Cardiac muscle cell (in vitro differentiated cells and primary cell): ENCODE measurements around the gene FOXP4. TPM values are rescaled to one million over a fixed set of nuclear protein-coding genes. Genes with fewer than 3 reads are reported as not detected.

Experiments
- DNase-seq, 2 donors: peaks; one replicate each; pipeline versions ENCODE4 v3.0.0 to v3.0.0-alpha.2; 2010 to 2017; ENCODE audit warnings: low read depth in 1 of 2, low spot score in 1 of 2
- H3K27ac ChIP-seq: fragments of 200-600 bp; sonication (generic); 2 replicates; pipeline ENCODE4 v1.5.1; 2016
- H3K27me3 ChIP-seq: fragments of 200-600 bp; sonication (generic); 2 replicates; pipeline ENCODE4 v1.6.0; 2016; ENCODE audit warnings: control low read depth
- H3K36me3 ChIP-seq: fragments of 200-600 bp; sonication (generic); 2 replicates; pipeline ENCODE4 v1.5.1; 2016; ENCODE audit warnings: control low read depth
- H3K4me1 ChIP-seq: fragments of 200-600 bp; sonication (generic); 2 replicates; pipeline ENCODE4 v1.8.1; 2017; ENCODE audit warnings: low read depth, mild to moderate bottlenecking, mixed run types
- H3K4me3 ChIP-seq: fragments of 200-600 bp; sonication (generic); 2 replicates; pipeline ENCODE4 v1.5.1; 2016; ENCODE audit warnings: mild to moderate bottlenecking
- H3K9me3 ChIP-seq: fragments of 200-600 bp; sonication (generic); 2 replicates; pipeline ENCODE4 v1.5.1; 2017; ENCODE audit warnings: low read depth, mild to moderate bottlenecking, control low read depth
- CTCF ChIP-seq: IDR thresholded peaks from 2 replicates; pipeline ENCODE4 v1.5.1; 2012; ENCODE audit warnings: low read depth, mild to moderate bottlenecking, low read length
- polyA plus RNA-seq: library from polyadenylated mRNA; unstranded; fragments of >200 nt; fragmentation: Nextera tagmentation; extraction: Ambion mirVana; gene quantifications from 2 replicates; pipeline ENCODE4 v1.2.1, GENCODE V29; 2016
- total RNA-seq: library from RNA; depleted of rRNA; stranded (reverse); fragments of >200 nt; gene quantifications from 2 replicates; pipeline ENCODE4 v1.2.3, GENCODE V29; 2016

FOXP4 gene
- total RNA-seq (24.5 and 29.0 TPM in 2 replicates), polyA plus RNA-seq (42.5 and 51.1 TPM in 2 replicates)

GRCh38 chr6:41545703-41546474 is at the start of gene FOXP4:
Gene FOXP4, plus strand, starts transcription at chr6:41546381. Its CDS starts 19,380 bp downstream, at chr6:41565761.
- H3K36me3 ChIP-seq = no peaks in the 10 kb centered on the region
- peak within 1 kb of the TSS; percentile 71 for H3K27ac ChIP-seq
- no peaks in the 10 kb centered on the region for H3K9me3 ChIP-seq
- peak within 1 kb of the TSS; percentile 97 for H3K4me3 ChIP-seq
- H3K4me1 ChIP-seq = peaks cover 25% of the 10 kb centered on the region
- DNase-seq = peak; percentile 96 to 97
- H3K27me3 ChIP-seq = peaks cover 20% of the 10 kb centered on the region
- TF ChIP-seq CTCF = no peak

- TF ChIP-seq CTCF = no peak
- Histone ChIP-seq H3K36me3 (no peaks in the 10 kb centered on the region), H3K27me3 (no peaks in the 10 kb centered on the region), H3K9me3 (no peaks in the 10 kb centered on the region), H3K27ac (no peak overlapping the region), H3K4me1 (peaks cover 8% of the 10 kb centered on the region), H3K4me3 (no peak overlapping the region)
- no peak for DNase-seq
Measured at GRCh38 chr6:41497573-41497972, 48.6 kb upstream of the FOXP4 start.

GRCh38 chr6:41497994-41498393 is 48.2 kb upstream of the FOXP4 start:
- Histone ChIP-seq H3K36me3 (no peaks in the 10 kb centered on the region), H3K4me1 (peaks cover 8% of the 10 kb centered on the region), H3K27ac (no peak overlapping the region), H3K27me3 (no peaks in the 10 kb centered on the region), H3K9me3 (no peaks in the 10 kb centered on the region), H3K4me3 (no peak overlapping the region)
- TF ChIP-seq CTCF = no peak
- peak in 1 of 2 donors; percentile 41 for DNase-seq

GRCh38 chr6:41498968-41499599 is 47.1 kb upstream of the FOXP4 start:
- Histone ChIP-seq H3K4me3 (no peak overlapping the region), H3K36me3 (no peaks in the 10 kb centered on the region), H3K9me3 (no peaks in the 10 kb centered on the region), H3K27me3 (peaks cover 4% of the 10 kb centered on the region), H3K4me1 (peaks cover 8% of the 10 kb centered on the region), H3K27ac (no peak overlapping the region)
- no peak for TF ChIP-seq CTCF
- DNase-seq = no peak

GRCh38 chr6:41500561-41500960 is 45.6 kb upstream of the FOXP4 start:
- no peak overlapping the region for H3K27ac ChIP-seq
- no peaks in the 10 kb centered on the region for H3K36me3 ChIP-seq
- TF ChIP-seq CTCF = no peak
- peaks cover 19% of the 10 kb centered on the region for H3K27me3 ChIP-seq
- no peaks in the 10 kb centered on the region for H3K9me3 ChIP-seq
- H3K4me1 ChIP-seq = no peaks in the 10 kb centered on the region
- no peak for DNase-seq
- H3K4me3 ChIP-seq = no peak overlapping the region
